Neuron (in vitro differentiated cells): ENCODE results near the gene HCN4.

Experiments
- H2AFZ ChIP-seq: one replicate; pipeline ENCODE4 v1.6.1; 2013; ENCODE audit warnings: low read depth, mild to moderate bottlenecking, inconsistent platforms, low read length, moderate library complexity
- H3K27me3 ChIP-seq: one replicate; pipeline ENCODE4 v1.6.1; 2013; ENCODE audit warnings: low read length; ENCODE audit not compliant: insufficient read depth
- H3K36me3 ChIP-seq: one replicate; pipeline ENCODE4 v1.6.1; 2013; ENCODE audit warnings: low read length; ENCODE audit not compliant: insufficient read depth
- H3K4me1 ChIP-seq: one replicate; pipeline ENCODE4 v1.6.1; 2013; ENCODE audit warnings: low read length; ENCODE audit not compliant: insufficient read depth
- H3K4me3 ChIP-seq: 2 replicates; pipeline ENCODE4 v1.5.1; 2013; ENCODE audit warnings: mild to moderate bottlenecking, low read length, moderate library complexity
- H3K9me3 ChIP-seq: one replicate; pipeline ENCODE4 v1.6.1; 2013; ENCODE audit warnings: low read length

The HCN4 gene

DNA sequence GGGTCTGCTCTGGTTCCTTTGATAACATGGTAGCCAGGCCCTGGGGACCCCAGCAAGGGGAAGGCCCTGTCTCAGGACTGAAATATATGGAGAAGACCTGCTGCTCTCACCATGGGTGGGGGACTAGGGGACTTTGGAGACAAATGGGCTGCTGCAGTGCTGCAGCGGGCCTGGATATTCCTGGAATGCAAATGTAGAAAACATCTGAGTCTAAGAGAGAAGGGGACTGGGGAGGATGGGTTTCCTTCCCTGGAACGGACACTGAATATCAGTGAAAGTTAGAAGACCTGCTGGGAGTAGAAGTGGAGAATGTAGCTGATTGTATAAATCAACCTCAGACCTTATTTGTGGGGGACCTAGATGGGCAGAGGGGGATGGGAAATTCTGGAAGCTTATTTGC lies 3.1 kb upstream of the HCN4 start:
- Histone ChIP-seq H3K9me3 (no peaks in the 10 kb centered on the region), H3K4me3 (no peak overlapping the region), H3K27me3 (peaks cover 45% of the 10 kb centered on the region), H3K36me3 (no peaks in the 10 kb centered on the region), H3K4me1 (peaks cover 15% of the 10 kb centered on the region), H2AFZ (no peak overlapping the region)

DNA sequence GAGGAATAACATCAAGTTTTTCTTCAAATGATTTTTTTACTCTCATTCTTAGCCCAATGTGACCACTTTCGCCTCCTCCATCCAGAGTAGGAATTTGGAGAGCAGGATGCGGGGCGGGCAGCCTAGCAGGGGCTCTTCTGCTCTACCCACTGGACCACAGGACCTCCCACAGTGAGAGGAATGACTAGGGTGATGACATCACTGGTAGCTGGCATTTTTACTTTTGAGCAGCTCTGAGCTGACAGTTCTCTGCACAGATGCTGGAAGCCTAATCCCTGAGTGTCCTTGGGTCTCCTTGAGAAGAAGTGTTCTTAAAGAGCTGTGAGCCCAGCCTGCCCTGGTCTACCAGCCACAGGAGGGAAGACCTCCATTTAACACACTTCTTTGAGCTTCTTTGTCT lies 1.4 kb upstream of the HCN4 start:
- Histone ChIP-seq H3K36me3 (no peaks in the 10 kb centered on the region), H2AFZ (no peak overlapping the region), H3K9me3 (no peaks in the 10 kb centered on the region), H3K4me3 (no peak overlapping the region), H3K27me3 (peaks cover 51% of the 10 kb centered on the region), H3K4me1 (peaks cover 22% of the 10 kb centered on the region)

DNA sequence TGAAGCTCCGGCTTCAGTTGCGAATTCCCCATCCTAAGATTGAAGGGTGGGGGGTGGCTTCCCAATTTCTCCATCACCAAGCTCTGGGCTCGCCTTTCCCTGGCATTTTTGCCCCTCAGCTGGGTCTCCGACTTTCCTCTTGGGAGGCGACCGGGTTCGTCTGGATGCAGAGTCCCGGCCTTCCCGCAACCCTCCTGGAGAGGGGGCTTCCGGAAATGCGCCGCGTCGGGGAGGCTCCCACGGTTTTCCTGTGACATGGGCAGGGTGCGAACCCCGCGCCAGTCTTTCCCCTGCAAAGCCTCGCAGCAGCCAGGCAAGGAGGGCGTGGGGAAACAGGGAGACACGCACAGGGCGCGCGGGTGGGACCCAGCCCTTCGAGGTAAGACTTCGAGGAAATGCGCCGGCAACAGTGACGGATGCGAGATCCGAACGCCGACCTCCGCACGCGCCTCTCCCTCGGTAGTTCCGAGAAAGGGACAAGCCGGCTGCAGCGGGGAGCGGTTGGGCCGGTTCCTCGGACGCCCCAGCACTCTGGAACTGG lies 466 bp upstream of the HCN4 start:
- Histone ChIP-seq H3K36me3 (no peaks in the 10 kb centered on the region), H3K27me3 (peaks cover 51% of the 10 kb centered on the region)

DNA sequence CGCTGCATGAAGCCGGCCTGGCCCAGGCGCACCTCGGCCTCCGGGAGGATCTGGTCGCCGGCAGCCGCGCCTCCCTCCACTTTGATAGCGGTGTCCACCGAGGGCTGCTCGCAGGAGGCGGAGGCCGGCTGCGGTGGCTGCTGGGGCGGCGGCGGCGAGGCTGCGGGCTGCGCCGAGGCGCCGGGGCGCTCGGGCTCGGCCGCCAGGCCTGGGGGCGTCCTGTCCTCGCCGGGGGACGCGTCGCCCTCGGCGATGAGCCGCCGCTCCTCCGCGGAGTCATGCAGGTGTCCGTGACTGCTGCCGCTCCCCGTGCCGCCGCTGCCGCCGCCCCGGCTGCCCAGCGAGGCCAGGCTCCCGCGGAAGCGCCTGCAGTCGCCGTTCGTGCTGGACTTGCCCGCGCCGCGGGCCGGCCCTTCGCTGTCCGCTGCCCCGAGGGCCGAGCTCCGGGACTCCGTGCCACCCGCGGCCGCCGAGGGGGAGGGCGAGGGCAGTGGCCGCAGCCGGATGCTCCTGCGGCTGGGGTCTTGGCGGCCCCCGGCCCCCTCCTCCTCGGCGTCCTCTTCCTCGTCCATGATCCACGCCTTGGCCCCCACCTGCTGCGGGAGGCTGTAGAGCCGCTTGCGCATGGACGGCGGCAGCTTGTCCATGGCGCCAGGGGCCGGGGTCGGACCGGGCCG lies 996 bp downstream of the HCN4 start:
- H2AFZ ChIP-seq = peak overlapping the region; percentile 94
- peak overlapping the region; percentile 49 for H3K4me3 ChIP-seq
- H3K36me3 ChIP-seq = no peaks in the 10 kb centered on the region
- H3K4me1 ChIP-seq = peaks cover 22% of the 10 kb centered on the region
- H3K27me3 ChIP-seq = peaks cover 46% of the 10 kb centered on the region
- H3K9me3 ChIP-seq = no peaks in the 10 kb centered on the region

More for the DNA sequence above, 466 bp upstream of the HCN4 start:
- no peaks in the 10 kb centered on the region for H3K9me3 ChIP-seq
- peak overlapping the region; percentile 49 for H3K4me3 ChIP-seq
- peaks cover 22% of the 10 kb centered on the region for H3K4me1 ChIP-seq
- H2AFZ ChIP-seq = peak overlapping the region; percentile 94

DNA sequence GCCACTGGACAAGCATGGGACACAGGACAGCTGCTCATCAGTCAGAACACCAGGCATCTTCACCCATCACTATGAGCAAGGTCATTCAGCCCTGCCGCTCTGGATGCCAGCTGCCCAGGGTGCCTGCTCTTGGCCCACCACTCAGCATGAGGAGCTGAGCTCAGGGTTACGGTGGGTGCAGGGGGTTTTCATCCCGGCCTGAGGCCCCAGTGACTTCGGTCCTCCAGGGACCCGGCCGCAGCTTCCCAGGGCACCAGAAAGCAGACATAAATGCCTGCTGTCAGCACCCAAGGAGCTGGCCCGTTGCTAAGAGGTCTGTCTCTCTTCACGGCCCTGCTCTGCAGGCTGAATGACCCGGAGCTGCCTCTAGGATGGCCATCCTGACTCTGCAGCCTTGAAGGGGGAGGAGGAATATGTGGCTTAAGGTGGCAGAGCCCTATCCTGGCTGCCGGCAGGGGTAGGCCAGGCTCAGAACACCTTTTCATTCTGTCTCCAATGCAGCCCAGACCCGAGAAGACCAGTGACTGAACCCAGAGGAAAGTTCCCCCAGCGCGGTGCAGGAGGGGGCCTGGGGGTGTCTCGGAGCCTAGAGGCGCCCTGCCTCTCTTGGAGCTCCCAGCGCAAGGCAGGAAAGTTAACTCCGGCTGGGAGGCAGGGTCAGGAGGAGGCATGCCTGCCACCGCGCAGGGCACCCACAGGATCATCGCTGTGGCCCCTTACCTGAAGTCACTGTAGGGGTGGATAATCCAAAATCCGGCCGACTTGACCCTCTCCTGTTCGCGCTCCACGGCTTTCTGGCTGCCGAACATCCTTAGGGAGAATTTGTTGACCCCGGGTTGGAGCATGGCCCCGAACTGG lies 1.8 kb downstream of the HCN4 start:
- no peaks in the 10 kb centered on the region for H3K36me3 ChIP-seq
- peaks cover 43% of the 10 kb centered on the region for H3K27me3 ChIP-seq
- H3K4me1 ChIP-seq = peaks cover 22% of the 10 kb centered on the region
- no peaks in the 10 kb centered on the region for H3K9me3 ChIP-seq
- peak overlapping the region; percentile 94 for H2AFZ ChIP-seq
- peak overlapping the region; percentile 49 for H3K4me3 ChIP-seq

DNA sequence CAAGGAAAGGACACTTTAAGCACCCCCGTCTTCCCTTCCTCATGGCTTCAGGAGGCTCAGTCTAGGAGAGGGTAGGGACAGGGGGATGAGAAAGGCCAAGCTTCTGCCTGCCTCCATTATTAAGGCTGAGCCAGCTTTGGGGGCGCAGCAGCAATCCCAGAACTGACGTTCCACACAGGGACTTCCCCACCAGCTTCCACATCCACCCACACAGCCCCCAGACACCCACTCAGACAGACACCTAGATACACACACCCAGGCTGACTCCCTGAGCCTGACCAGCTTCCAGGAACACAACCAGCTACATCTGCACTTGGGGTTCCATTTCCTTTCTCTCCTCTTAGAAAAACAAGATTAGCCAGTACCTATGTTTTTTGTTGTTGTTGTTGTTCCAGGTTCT lies 4.7 kb downstream of the HCN4 start:
- Histone ChIP-seq H2AFZ (no peak overlapping the region), H3K4me3 (no peak overlapping the region), H3K36me3 (no peaks in the 10 kb centered on the region), H3K27me3 (peaks cover 14% of the 10 kb centered on the region), H3K4me1 (peaks cover 26% of the 10 kb centered on the region), H3K9me3 (no peaks in the 10 kb centered on the region)

DNA sequence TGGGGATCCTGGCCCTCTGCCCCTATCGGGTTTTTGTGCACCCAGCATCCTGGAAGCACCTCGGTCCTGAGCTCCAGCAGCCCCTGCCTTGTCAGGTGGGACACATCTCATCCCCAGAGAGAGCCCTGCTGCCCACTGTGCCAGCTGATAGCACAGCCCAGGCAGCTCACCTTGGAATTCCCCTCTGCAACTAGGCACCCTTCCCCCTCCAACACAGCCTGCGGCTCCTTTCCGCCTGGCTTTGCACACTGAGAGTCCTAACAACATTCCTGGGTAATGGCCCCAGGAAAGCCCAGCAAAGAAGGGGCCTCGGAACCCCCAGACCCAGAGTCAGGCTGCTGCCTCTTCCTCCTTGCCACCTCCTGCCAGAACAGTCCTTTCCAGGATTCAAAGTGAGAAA lies 5.9 kb downstream of the HCN4 start:
- H3K4me3 ChIP-seq = no peak overlapping the region
- H3K36me3 ChIP-seq = no peaks in the 10 kb centered on the region
- H3K4me1 ChIP-seq = peaks cover 26% of the 10 kb centered on the region
- H3K27me3 ChIP-seq = peaks cover 12% of the 10 kb centered on the region
- H2AFZ ChIP-seq = no peak overlapping the region
- no peaks in the 10 kb centered on the region for H3K9me3 ChIP-seq

DNA sequence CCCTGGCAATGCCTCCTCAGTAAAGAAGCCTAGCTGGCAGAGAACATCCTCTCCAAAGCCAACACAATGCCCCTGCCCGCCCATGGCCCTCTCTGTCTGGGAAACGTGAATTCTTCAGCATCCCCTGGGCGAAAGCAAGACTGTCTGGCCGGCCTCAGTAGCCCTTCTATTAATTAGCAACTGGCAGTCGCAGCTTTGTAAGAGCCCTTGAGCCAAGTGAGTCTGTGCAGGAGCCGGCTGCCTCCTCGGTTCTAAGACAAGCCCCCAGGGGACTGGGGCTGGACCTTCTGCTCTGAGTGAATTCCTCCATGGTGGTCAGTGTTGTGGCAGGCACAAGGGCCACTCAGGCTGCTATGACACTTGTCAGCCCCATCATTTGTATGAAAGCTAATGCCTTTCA lies 7.4 kb downstream of the HCN4 start:
- no peak overlapping the region for H2AFZ ChIP-seq
- H3K4me1 ChIP-seq = peaks cover 24% of the 10 kb centered on the region
- peaks cover under 1% of the 10 kb centered on the region for H3K27me3 ChIP-seq
- H3K36me3 ChIP-seq = no peaks in the 10 kb centered on the region
- no peak overlapping the region for H3K4me3 ChIP-seq
- no peaks in the 10 kb centered on the region for H3K9me3 ChIP-seq

DNA sequence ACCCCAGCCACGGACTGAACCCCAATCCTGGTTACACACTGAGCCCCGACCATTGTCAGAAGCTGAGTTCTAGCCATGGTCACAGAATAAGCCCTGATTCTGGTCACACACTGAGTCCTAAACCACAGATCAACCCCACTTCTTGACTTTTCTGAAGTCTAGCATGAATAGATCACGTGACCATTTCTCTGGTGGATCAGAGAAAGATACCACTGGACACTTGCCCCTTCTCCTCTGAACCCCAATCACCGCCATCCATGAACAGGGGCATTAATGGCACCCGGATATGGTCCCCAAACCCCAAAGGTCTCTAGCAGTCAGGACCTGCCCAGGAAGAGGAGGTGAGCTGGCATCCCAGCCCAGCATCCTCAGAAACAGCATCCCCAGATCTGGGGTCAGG lies 9.1 kb downstream of the HCN4 start:
- Histone ChIP-seq H3K9me3 (no peaks in the 10 kb centered on the region), H3K4me1 (peaks cover 21% of the 10 kb centered on the region), H3K27me3 (no peaks in the 10 kb centered on the region), H3K4me3 (no peak overlapping the region), H2AFZ (no peak overlapping the region), H3K36me3 (no peaks in the 10 kb centered on the region)

DNA sequence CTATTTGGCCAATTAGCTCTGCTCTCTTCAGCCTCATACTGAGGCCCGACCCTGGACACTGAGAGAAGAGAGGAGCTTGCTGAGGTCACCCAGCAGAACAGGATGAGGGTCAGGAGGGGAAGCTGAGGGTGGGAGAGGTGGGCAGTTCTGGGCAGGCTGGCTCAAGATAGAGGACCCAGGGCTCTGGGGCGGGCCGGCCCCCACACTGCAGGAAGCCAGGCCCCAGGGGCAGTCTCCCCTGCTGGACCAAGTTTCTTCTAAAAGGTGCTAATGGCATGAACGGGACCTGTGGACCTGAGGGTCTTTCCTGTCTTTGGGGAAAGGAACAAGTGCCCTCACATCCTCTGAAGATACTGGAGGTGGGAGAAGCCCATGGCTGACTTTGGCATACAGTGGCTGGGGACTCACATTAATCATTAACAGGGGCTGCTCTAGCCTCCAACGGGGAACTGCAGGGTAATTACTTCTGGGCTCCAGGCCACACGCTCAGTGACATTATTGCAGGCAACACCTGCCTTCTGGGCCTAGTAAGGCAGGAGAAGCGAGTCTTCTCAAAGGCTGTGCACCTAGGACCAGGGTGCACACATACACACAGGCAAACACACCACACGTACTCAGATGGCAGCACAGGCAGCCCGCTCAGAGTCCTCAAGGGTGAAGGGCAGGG lies 10.6 kb downstream of the HCN4 start:
- Histone ChIP-seq H3K36me3 (no peaks in the 10 kb centered on the region), H3K4me1 (peaks cover 21% of the 10 kb centered on the region), H2AFZ (no peak overlapping the region), H3K9me3 (no peaks in the 10 kb centered on the region), H3K27me3 (no peaks in the 10 kb centered on the region), H3K4me3 (no peak overlapping the region)

DNA sequence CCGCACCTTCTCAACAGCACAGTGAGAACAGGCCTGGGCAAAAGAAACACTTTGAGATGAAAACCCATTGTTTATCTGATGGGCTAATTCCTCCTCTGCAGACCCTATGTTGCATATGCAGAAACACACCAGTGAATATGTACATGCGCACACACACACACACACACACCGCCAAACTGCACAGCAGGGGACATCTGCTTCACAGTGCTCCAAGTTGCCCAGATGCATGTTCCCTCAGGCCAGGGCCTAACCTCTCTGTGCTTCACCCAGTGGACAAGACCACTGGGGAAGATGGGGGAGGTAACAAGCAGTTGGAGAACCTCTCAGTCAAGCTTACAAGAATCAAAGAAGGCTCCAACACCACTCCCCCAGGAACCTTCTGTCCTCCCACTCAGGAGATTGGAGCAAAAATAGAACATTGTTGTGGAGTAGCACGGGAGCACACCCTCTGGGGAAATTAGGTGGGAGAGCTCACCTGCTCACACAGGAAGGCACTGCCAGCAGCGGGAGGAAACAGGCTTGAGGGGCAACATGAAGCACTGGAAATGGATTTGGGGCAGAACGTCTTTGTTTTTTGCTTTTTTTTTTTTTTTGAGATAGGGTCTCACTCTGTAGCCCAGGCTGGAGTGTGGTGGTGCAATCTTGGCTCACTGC lies 13.0 kb downstream of the HCN4 start:
- Histone ChIP-seq H3K4me1 (peaks cover 11% of the 10 kb centered on the region), H3K27me3 (no peaks in the 10 kb centered on the region), H3K4me3 (no peak overlapping the region), H2AFZ (no peak overlapping the region), H3K36me3 (no peaks in the 10 kb centered on the region), H3K9me3 (no peaks in the 10 kb centered on the region)

DNA sequence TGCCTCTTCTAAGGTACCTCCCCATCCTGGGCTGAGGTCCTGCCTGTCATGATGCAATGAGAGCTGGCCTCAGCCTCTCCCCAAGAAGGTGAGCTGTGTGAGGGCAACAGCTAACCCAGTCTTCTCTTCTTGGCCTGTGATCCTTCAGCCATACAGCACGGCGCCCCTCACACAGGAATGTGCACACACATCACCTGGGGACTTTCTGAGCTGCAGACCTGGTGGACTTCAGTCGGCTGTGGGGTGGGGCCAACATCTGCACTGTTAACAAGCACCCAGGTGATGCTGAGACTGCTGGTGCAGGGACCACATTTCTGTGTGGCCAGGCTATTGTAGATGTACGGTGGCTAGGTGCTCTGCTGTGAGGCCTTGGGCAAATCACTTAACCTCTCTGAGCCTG lies 14.5 kb downstream of the HCN4 start:
- Histone ChIP-seq H3K36me3 (no peaks in the 10 kb centered on the region), H3K4me3 (no peak overlapping the region), H2AFZ (no peak overlapping the region), H3K27me3 (no peaks in the 10 kb centered on the region), H3K4me1 (peaks cover 11% of the 10 kb centered on the region), H3K9me3 (no peaks in the 10 kb centered on the region)
